CD4-positive, CD25-positive, alpha-beta regulatory T cell (primary cell): ENCODE results near the gene CYTIP. TPM values are rescaled to one million over a fixed set of nuclear protein-coding genes. Genes with fewer than 3 reads are reported as not detected.
A peak's percentile ranks its signal among the peaks of the same experiment; 100 is the strongest.

Experiments used
- ATAC-seq, 2 donors: fragments of 150-1000 bp; cut with Tn5 transposase; one replicate each; pipeline ENCODE4 v1.10.0; 2021; ENCODE audit warnings: low read depth in 2 of 2, moderate number of reproducible peaks in 2 of 2, moderate library complexity in 1 of 2
- DNase-seq, 3 donors: peaks; one replicate each; pipeline versions ENCODE4 v3.0.0 to v3.0.0-alpha.2; 2012 to 2022; ENCODE audit warnings: mixed read lengths in 1 of 3
- H3K27ac ChIP-seq: one replicate; pipeline ENCODE4 v1.7.0; 2013; ENCODE audit warnings: mild to moderate bottlenecking, low read length; ENCODE audit not compliant: insufficient read depth, poor library complexity, severe bottlenecking
- H3K27me3 ChIP-seq: one replicate; pipeline ENCODE4 v1.7.0; 2013; ENCODE audit warnings: low read length; ENCODE audit not compliant: control insufficient read depth, insufficient read depth
- H3K36me3 ChIP-seq: one replicate; pipeline ENCODE4 v1.7.0; 2013; ENCODE audit warnings: mild to moderate bottlenecking, low read length, moderate library complexity; ENCODE audit not compliant: control insufficient read depth, insufficient read depth
- H3K4me1 ChIP-seq: 2 replicates; pipeline ENCODE4 v1.7.0; 2013; ENCODE audit warnings: mild to moderate bottlenecking, low read length; ENCODE audit not compliant: insufficient read depth, control insufficient read depth, poor library complexity, severe bottlenecking
- H3K4me3 ChIP-seq: one replicate; pipeline ENCODE4 v1.7.0; 2013; ENCODE audit warnings: low read depth, mild to moderate bottlenecking, low read length, moderate library complexity
- H3K9me3 ChIP-seq, 2 experiments: 1 replicate in 1 of 2; 2 replicates in 1 of 2; pipeline ENCODE4 v1.7.0; 2013; ENCODE audit warnings: low read length in 2 of 2, mild to moderate bottlenecking in 1 of 2, moderate library complexity in 1 of 2; ENCODE audit not compliant: control insufficient read depth in 2 of 2
- H3K27ac Mint-ChIP-seq, 3 donors: one replicate each; pipeline ENCODE4 v1.8.0; 2020 to 2022; ENCODE audit warnings: mild to moderate bottlenecking in 3 of 3, mixed read lengths in 3 of 3, moderate library complexity in 2 of 3
- H3K27me3 Mint-ChIP-seq: one replicate; pipeline ENCODE4 v1.8.0; 2022; ENCODE audit warnings: mild to moderate bottlenecking, mixed read lengths
- H3K36me3 Mint-ChIP-seq: one replicate; pipeline ENCODE4 v1.8.0; 2020; ENCODE audit warnings: mixed read lengths
- H3K4me1 Mint-ChIP-seq, 4 donors: one replicate each; pipeline ENCODE4 v1.8.0; 2020 to 2022; ENCODE audit warnings: mixed read lengths in 4 of 4, mild to moderate bottlenecking in 1 of 4
- H3K4me3 Mint-ChIP-seq, 4 donors: one replicate each; pipeline ENCODE4 v1.8.0; 2020 to 2022; ENCODE audit warnings: mild to moderate bottlenecking in 4 of 4, mixed read lengths in 4 of 4, moderate library complexity in 3 of 4
- H3K9me3 Mint-ChIP-seq, 7 donors: one replicate each; pipeline ENCODE4 v1.8.0; 2020 to 2022; ENCODE audit warnings: mixed read lengths in 7 of 7, mild to moderate bottlenecking in 3 of 7, moderate library complexity in 2 of 7
- polyA plus RNA-seq, 4 donors: library from polyadenylated mRNA; unstranded; fragments of 300-500 nt; fragmentation: Illumina TruSeq; gene quantifications; one replicate each; pipeline ENCODE4 v1.2.3, GENCODE V29; 2021
- total RNA-seq: library from RNA; stranded (reverse); gene quantifications from one replicate; pipeline ENCODE4 v1.2.3, GENCODE V29; 2022

The CYTIP gene
- total and polyA plus RNA-seq, 5 donors from 2014 or later = 123 to 454 (median 173) TPM

- DNase-seq = peak in 2 of 3 donors; percentile 59 to 74
- Mint-ChIP-seq H3K36me3 (peaks cover 72% of the 10 kb centered on the region), H3K4me3 (peak overlapping the region; percentile 65 to 82 (median 78)), H3K9me3 (peaks cover 0 to 4% (median 2%) of the 10 kb centered on the region in 7 donors), H3K27me3 (peaks cover 4% of the 10 kb centered on the region), H3K4me1 (peaks cover 49 to 81% (median 62%) of the 10 kb centered on the region in 4 donors), H3K27ac (peak overlapping the region; percentile 92 to 95 (median 94))
- H3K4me3 ChIP-seq = peak overlapping the region; percentile 42
- ATAC-seq = peak; percentile 16 to 24
- H3K27ac ChIP-seq = peak overlapping the region; percentile 92
- H3K27me3 ChIP-seq = no peaks in the 10 kb centered on the region
- H3K9me3 ChIP-seq = peaks cover 0 to 6% of the 10 kb centered on the region in 2 experiments
- peaks cover 93% of the 10 kb centered on the region for H3K36me3 ChIP-seq
- peaks cover 67% of the 10 kb centered on the region for H3K4me1 ChIP-seq
Measured at GRCh38 chr2:157420771-157421323, 23.0 kb downstream of the CYTIP start.

- Mint-ChIP-seq H3K27ac (peak overlapping the region; percentile 95 to 96 (median 95)), H3K9me3 (peaks cover 0 to 4% (median 1%) of the 10 kb centered on the region in 7 donors), H3K27me3 (peaks cover 4% of the 10 kb centered on the region), H3K36me3 (peaks cover 74% of the 10 kb centered on the region), H3K4me1 (peaks cover 42 to 89% (median 69%) of the 10 kb centered on the region in 4 donors), H3K4me3 (peak overlapping the region; percentile 69 to 88 (median 74))
- H3K27me3 ChIP-seq = no peaks in the 10 kb centered on the region
- H3K4me3 ChIP-seq = peak overlapping the region; percentile 81
- no peak for ATAC-seq
- H3K4me1 ChIP-seq = peaks cover 84% of the 10 kb centered on the region
- peak overlapping the region; percentile 92 for H3K27ac ChIP-seq
- peak in 1 of 3 donors; percentile 27 for DNase-seq
- H3K9me3 ChIP-seq = no peaks in the 10 kb centered on the region
- peaks cover 90% of the 10 kb centered on the region for H3K36me3 ChIP-seq
Measured at GRCh38 chr2:157419031-157419575, 24.8 kb downstream of the CYTIP start.

GRCh38 chr2:157418239-157418641, 25.6 kb downstream of the CYTIP start:
- Mint-ChIP-seq H3K27me3 (peaks cover 4% of the 10 kb centered on the region), H3K36me3 (peaks cover 76% of the 10 kb centered on the region), H3K9me3 (peaks cover 0 to 4% (median 1%) of the 10 kb centered on the region in 7 donors), H3K27ac (peak overlapping the region; percentile 95 to 98 (median 98)), H3K4me1 (peaks cover 49 to 92% (median 75%) of the 10 kb centered on the region in 4 donors), H3K4me3 (peak overlapping the region; percentile 73 to 88 (median 88))
- Histone ChIP-seq H3K27me3 (no peaks in the 10 kb centered on the region), H3K4me3 (peak overlapping the region; percentile 81), H3K27ac (peak overlapping the region; percentile 92), H3K4me1 (peaks cover 92% of the 10 kb centered on the region), H3K36me3 (peaks cover 81% of the 10 kb centered on the region), H3K9me3 (no peaks in the 10 kb centered on the region)
- ATAC-seq = peak; percentile 44 to 47
- DNase-seq = peak; percentile 19 to 89 (median 81)

DNA sequence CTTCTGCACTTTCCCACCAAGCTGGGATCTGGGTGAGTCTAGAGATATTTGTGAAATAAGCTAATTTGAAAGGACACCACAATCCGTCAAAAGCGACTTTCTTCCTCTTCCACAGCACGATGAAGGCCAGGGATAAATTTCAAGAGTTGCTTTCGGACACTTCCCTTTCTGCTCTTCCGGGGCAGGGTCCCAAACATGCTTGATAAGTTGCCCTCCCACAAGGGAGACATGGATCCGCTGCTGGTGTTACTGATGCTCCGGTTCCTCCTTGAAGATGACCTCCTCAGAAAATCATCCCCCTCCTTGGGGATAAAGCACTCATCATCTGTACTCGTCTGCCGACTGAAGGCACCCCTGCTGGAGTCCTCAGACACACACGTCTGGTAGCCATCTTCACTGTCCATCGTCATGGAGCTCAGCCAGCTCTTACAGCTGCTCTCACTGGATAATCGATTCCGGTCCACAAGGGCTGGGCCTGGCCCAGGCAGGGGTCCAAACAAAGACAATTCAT, 28.2 kb downstream of the CYTIP start:
- Histone ChIP-seq H3K27me3 (no peaks in the 10 kb centered on the region), H3K36me3 (peaks cover 62% of the 10 kb centered on the region), H3K9me3 (no peaks in the 10 kb centered on the region), H3K4me3 (peak overlapping the region; percentile 81), H3K4me1 (peaks cover 98% of the 10 kb centered on the region), H3K27ac (peak overlapping the region; percentile 92)
- H3K27me3 Mint-ChIP-seq = peaks cover 4% of the 10 kb centered on the region
- peaks cover 47 to 93% (median 77%) of the 10 kb centered on the region in 4 donors for H3K4me1 Mint-ChIP-seq
- peak overlapping the region; percentile 89 to 94 (median 91) for H3K27ac Mint-ChIP-seq
- no peak for DNase-seq
- ATAC-seq = no peak
- peaks cover 70% of the 10 kb centered on the region for H3K36me3 Mint-ChIP-seq
- H3K4me3 Mint-ChIP-seq = peak overlapping the region in 3 of 4 donors; percentile 52 to 82 (median 71)
- H3K9me3 Mint-ChIP-seq = peaks cover 0 to 2% (median 0%) of the 10 kb centered on the region in 7 donors

DNA sequence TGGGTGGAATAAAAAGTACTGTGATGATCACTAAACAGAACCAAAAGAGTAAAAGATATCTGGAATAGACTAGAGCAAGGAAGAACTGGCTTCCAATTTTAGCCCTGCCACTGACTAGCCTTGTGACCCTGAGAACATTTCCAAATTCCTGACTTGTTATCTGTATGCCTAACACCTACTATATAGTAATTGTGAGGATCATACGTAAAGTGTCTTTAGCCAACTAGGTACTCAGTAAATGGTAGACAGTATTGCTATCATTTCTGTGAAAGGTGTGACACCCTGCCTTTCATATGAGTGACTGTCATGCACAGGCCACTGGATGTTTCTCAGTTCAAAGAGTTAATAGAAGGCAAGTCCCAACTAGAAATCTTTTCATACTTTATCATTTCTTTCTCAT, 29.8 kb downstream of the CYTIP start:
- Mint-ChIP-seq H3K36me3 (peaks cover 57% of the 10 kb centered on the region), H3K4me1 (peaks cover 42 to 93% (median 77%) of the 10 kb centered on the region in 4 donors), H3K4me3 (peak overlapping the region; percentile 40 to 73 (median 64)), H3K27ac (peak overlapping the region; percentile 80 to 97 (median 91)), H3K9me3 (peaks cover 0 to 6% (median 0%) of the 10 kb centered on the region in 7 donors), H3K27me3 (peaks cover 4% of the 10 kb centered on the region)
- H3K36me3 ChIP-seq = peaks cover 47% of the 10 kb centered on the region
- H3K27me3 ChIP-seq = no peaks in the 10 kb centered on the region
- H3K4me3 ChIP-seq = peak overlapping the region; percentile 81
- ATAC-seq (no peak), DNase-seq (peak in 1 of 3 donors; percentile 79)
- peaks cover 93% of the 10 kb centered on the region for H3K4me1 ChIP-seq
- no peaks in the 10 kb centered on the region for H3K9me3 ChIP-seq
- H3K27ac ChIP-seq = peak overlapping the region; percentile 92

DNA sequence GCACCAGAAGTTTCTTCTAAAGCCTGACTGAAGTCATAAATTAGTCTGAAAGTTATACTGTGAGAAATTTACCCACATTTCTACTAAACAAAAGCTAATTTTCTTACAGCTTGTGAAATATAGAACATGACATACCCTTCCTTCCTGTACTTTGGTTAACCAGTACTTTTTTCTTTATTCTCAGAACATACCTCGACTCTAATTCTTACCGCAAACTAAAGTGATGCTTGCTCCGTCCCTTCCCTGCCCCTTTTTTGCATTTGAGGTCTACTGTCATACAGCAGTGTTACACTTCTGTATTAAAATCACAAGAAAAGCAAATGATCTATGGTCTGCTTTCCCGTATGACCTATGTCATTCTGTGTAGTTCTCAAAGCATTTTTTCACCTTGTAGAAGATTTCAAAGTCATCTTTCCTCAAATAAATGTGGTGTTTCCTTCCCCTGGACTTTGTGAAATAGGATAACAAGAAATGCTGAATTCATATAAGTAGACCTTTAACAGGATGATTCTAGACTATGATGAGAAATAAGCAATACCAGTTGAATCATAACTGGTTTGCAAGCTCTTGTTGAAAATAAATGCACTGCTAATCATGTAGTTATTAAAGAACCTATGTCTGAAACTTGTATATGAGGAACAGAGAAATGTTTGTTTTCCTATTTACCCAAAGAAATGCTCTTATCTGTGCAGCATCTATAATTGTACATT, 30.4 kb downstream of the CYTIP start:
- ATAC-seq (peak; percentile 81 to 85), DNase-seq (peak; percentile 45 to 94 (median 87))
- H3K4me1 ChIP-seq = peaks cover 93% of the 10 kb centered on the region
- peaks cover 0 to 6% (median 0%) of the 10 kb centered on the region in 7 donors for H3K9me3 Mint-ChIP-seq
- H3K27ac ChIP-seq = peak overlapping the region; percentile 92
- H3K27ac Mint-ChIP-seq = peak overlapping the region; percentile 80 to 97 (median 91)
- peak overlapping the region; percentile 40 to 73 (median 64) for H3K4me3 Mint-ChIP-seq
- H3K36me3 ChIP-seq = peaks cover 44% of the 10 kb centered on the region
- peaks cover 42 to 93% (median 77%) of the 10 kb centered on the region in 4 donors for H3K4me1 Mint-ChIP-seq
- H3K27me3 ChIP-seq = no peaks in the 10 kb centered on the region
- H3K36me3 Mint-ChIP-seq = peaks cover 55% of the 10 kb centered on the region
- H3K4me3 ChIP-seq = peak overlapping the region; percentile 81
- peaks cover 4% of the 10 kb centered on the region for H3K27me3 Mint-ChIP-seq
- H3K9me3 ChIP-seq = no peaks in the 10 kb centered on the region

GRCh38 chr2:157411624-157412336, 32.1 kb downstream of the CYTIP start:
- peaks cover 40 to 84% (median 72%) of the 10 kb centered on the region in 4 donors for H3K4me1 Mint-ChIP-seq
- no peak for DNase-seq
- Histone ChIP-seq H3K4me1 (peaks cover 87% of the 10 kb centered on the region), H3K27ac (peak overlapping the region; percentile 92), H3K4me3 (peak overlapping the region; percentile 29), H3K9me3 (no peaks in the 10 kb centered on the region), H3K27me3 (no peaks in the 10 kb centered on the region), H3K36me3 (peaks cover 29% of the 10 kb centered on the region)
- peak overlapping the region; percentile 53 to 66 (median 62) for H3K4me3 Mint-ChIP-seq
- H3K27me3 Mint-ChIP-seq = no peaks in the 10 kb centered on the region
- peak overlapping the region; percentile 88 to 97 (median 91) for H3K27ac Mint-ChIP-seq
- ATAC-seq = no peak
- peaks cover 0 to 6% (median 2%) of the 10 kb centered on the region in 7 donors for H3K9me3 Mint-ChIP-seq
- peaks cover 46% of the 10 kb centered on the region for H3K36me3 Mint-ChIP-seq
